Vagina (tissue), 2 donors: Measurements from ENCODE around the gene CUBN.

Source experiments
- POLR2AphosphoS5 ChIP-seq, 2 donors: sonication (generic); formaldehyde crosslinking; IDR thresholded peaks; one replicate each; pipeline ENCODE4 v1.9.0; 2017; ENCODE audit warnings: antibody characterized with exemption in 2 of 2, mild to moderate bottlenecking in 2 of 2, low read depth in 1 of 2; ENCODE audit not compliant: insufficient read depth in 1 of 2
- TF ChIP-seq, protein P1 (sequence below), 3 experiments: fragments of 450-650 bp in 2 of 3; fragments of 200-600 bp in 1 of 3; sonication (generic) in 1 of 3; IDR thresholded peaks; one replicate each; pipeline ENCODE4 v1.5.1; 2017 to 2019; ENCODE audit warnings: antibody characterized with exemption in 3 of 3, mild to moderate bottlenecking in 2 of 3, moderate library complexity in 2 of 3

DNA sequence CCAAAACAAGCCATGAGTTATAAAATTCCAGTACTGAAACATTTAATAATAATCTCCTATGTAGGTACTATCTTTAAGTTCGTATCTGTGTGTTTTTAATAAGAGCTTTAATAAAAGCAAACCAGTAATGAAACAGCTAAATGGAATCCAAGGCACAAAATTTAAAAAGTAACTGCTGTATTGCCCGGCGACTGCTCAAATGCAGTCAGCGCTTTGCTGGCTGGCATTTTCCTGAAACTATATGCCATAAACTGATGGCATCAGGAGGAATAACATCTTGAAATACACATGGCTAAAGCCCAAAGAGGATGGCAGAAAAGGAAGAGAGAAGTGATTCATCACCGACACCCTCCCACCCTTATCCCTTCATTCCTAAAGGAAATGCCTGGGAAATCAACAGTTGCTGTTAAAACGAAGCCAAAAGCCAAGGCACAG is 133.1 kb downstream of the CUBN start:
- TF ChIP-seq, protein P1, sequence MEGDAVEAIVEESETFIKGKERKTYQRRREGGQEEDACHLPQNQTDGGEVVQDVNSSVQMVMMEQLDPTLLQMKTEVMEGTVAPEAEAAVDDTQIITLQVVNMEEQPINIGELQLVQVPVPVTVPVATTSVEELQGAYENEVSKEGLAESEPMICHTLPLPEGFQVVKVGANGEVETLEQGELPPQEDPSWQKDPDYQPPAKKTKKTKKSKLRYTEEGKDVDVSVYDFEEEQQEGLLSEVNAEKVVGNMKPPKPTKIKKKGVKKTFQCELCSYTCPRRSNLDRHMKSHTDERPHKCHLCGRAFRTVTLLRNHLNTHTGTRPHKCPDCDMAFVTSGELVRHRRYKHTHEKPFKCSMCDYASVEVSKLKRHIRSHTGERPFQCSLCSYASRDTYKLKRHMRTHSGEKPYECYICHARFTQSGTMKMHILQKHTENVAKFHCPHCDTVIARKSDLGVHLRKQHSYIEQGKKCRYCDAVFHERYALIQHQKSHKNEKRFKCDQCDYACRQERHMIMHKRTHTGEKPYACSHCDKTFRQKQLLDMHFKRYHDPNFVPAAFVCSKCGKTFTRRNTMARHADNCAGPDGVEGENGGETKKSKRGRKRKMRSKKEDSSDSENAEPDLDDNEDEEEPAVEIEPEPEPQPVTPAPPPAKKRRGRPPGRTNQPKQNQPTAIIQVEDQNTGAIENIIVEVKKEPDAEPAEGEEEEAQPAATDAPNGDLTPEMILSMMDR (IDR thresholded peaks at IDR 0.05) = no peak
- no peak for TF ChIP-seq POLR2AphosphoS5 (IDR thresholded peaks at IDR 0.05; ENCODE audit: insufficient read depth in 1 of 2, low read depth in 1 of 2)
